Glomerular visceral epithelial cell (primary cell): ENCODE measurements around the gene TBC1D9.

Experiments used
- DNase-seq: peaks from one replicate; pipeline ENCODE4 v3.0.0-alpha.2; 2016; ENCODE audit errors: extremely low spot score

Gene TBC1D9

GRCh38 chr4:140617499-140618248 lies 138.5 kb downstream of the TBC1D9 start:
- no peak for DNase-seq

- DNase-seq: no peak
These were observed 140.7 kb downstream of the TBC1D9 start for GRCh38 chr4:140615451-140615850.

GRCh38 chr4:140612357-140612756 lies 143.8 kb downstream of the TBC1D9 start:
- DNase-seq: no peak

GRCh38 chr4:140611854-140612253 lies 144.3 kb downstream of the TBC1D9 start:
- no peak for DNase-seq

GRCh38 chr4:140609548-140610425 lies 146.4 kb downstream of the TBC1D9 start:
- peak; percentile 59 for DNase-seq

- DNase-seq: no peak
These were observed 148.3 kb downstream of the TBC1D9 start for GRCh38 chr4:140607852-140608251.

- no peak for DNase-seq
These were observed 151.6 kb downstream of the TBC1D9 start for GRCh38 chr4:140604544-140604943.

- no peak for DNase-seq
These were observed 152.9 kb downstream of the TBC1D9 start for GRCh38 chr4:140603286-140603685.

GRCh38 chr4:140602714-140603113 lies 153.5 kb downstream of the TBC1D9 start:
- no peak for DNase-seq

GRCh38 chr4:140600408-140600807 lies 155.8 kb downstream of the TBC1D9 start:
- no peak for DNase-seq

- DNase-seq: peak; percentile 20
These were observed 161.1 kb downstream of the TBC1D9 start for GRCh38 chr4:140595065-140595464.

- no peak for DNase-seq
These were observed 171.7 kb downstream of the TBC1D9 start for GRCh38 chr4:140584439-140584838.

- no peak for DNase-seq
These were observed 175.1 kb downstream of the TBC1D9 start for GRCh38 chr4:140581078-140581477.

- no peak for DNase-seq
These were observed 176.9 kb downstream of the TBC1D9 start for GRCh38 chr4:140579278-140579677.

GRCh38 chr4:140575489-140575888 lies 180.7 kb downstream of the TBC1D9 start:
- no peak for DNase-seq

- no peak for DNase-seq
These were observed 184.6 kb downstream of the TBC1D9 start for GRCh38 chr4:140571620-140572019.
